GM06990 (cell line): ENCODE results near the gene ACER1.
"Not testable (repeated sequence)": the region's sequence is repeated elsewhere in the genome, so short reads cannot be mapped to it uniquely, and the experiment has no call there.

Source experiments
- DNase-seq: peaks from one replicate; pipeline ENCODE4 v3.0.0-alpha.2; 2011; ENCODE audit not compliant: insufficient read length; ENCODE audit errors: extremely low read depth
- H3K27me3 ChIP-seq: replicated peaks from 2 replicates; pipeline ENCODE4 v1.6.0; 2011; ENCODE audit warnings: low read length; ENCODE audit not compliant: control insufficient read depth, insufficient read depth
- H3K36me3 ChIP-seq: 2 replicates; pipeline ENCODE4 v1.5.1; 2011; ENCODE audit warnings: low read length; ENCODE audit not compliant: control insufficient read depth, insufficient read depth
- H3K4me3 ChIP-seq: replicated peaks from 2 replicates; pipeline ENCODE4 v1.5.1; 2011; ENCODE audit warnings: low read depth, mild to moderate bottlenecking, control low read depth, low read length
- TF ChIP-seq, protein P1 (sequence below): IDR thresholded peaks from 2 replicates; pipeline ENCODE4 v1.5.1; 2011; ENCODE audit warnings: low read length, control low read depth, mild to moderate bottlenecking, inconsistent platforms; ENCODE audit not compliant: insufficient read depth, poor library complexity, severe bottlenecking

The ACER1 gene

DNA sequence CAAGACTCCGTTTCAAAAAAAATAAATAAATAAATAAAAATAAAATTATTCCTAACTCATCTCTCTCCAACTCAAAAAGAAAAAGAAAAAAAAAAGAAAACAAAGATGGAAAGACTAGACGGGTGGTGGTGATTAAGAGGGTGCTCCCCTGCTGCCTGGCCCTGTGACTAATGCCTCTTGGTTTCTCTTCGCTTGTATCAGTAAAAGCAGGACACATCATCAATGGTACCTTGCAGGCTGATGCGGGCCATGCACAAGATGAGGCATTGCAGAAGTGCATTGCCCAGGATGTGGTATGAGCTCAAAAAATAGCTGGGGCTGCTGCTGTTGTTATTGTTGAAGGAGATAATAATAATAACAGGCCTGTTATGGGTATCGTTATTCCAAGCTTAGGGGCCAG lies 14.6 kb downstream of the ACER1 start:
- Histone ChIP-seq H3K4me3 (no peak overlapping the region), H3K36me3 (no peaks in the 10 kb centered on the region), H3K27me3 (no peaks in the 10 kb centered on the region)
- DNase-seq: no peak
- TF ChIP-seq, protein P1, sequence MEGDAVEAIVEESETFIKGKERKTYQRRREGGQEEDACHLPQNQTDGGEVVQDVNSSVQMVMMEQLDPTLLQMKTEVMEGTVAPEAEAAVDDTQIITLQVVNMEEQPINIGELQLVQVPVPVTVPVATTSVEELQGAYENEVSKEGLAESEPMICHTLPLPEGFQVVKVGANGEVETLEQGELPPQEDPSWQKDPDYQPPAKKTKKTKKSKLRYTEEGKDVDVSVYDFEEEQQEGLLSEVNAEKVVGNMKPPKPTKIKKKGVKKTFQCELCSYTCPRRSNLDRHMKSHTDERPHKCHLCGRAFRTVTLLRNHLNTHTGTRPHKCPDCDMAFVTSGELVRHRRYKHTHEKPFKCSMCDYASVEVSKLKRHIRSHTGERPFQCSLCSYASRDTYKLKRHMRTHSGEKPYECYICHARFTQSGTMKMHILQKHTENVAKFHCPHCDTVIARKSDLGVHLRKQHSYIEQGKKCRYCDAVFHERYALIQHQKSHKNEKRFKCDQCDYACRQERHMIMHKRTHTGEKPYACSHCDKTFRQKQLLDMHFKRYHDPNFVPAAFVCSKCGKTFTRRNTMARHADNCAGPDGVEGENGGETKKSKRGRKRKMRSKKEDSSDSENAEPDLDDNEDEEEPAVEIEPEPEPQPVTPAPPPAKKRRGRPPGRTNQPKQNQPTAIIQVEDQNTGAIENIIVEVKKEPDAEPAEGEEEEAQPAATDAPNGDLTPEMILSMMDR: no peak

DNA sequence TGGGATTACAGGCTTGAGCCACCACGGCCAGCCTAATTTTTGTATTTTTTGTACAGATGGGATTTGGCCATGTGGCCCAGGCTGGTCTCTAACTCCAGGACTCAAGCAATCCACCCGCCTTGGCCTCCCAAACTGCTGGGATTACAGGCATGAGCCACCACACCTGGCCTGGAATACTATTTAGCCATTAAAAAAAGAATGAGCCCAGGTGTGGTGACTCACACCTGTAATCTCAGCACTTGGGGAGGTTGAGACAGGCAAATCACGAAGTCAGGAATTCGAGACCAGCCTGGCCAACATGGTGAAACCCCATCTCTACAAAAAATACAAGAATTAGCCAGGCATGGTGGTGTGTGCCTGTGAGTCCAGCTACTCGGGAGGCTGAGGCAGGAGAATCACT lies 17.8 kb downstream of the ACER1 start:
- H3K4me3 ChIP-seq, H3K36me3 ChIP-seq, H3K27me3 ChIP-seq, DNase-seq: not testable (repeated sequence)

DNA sequence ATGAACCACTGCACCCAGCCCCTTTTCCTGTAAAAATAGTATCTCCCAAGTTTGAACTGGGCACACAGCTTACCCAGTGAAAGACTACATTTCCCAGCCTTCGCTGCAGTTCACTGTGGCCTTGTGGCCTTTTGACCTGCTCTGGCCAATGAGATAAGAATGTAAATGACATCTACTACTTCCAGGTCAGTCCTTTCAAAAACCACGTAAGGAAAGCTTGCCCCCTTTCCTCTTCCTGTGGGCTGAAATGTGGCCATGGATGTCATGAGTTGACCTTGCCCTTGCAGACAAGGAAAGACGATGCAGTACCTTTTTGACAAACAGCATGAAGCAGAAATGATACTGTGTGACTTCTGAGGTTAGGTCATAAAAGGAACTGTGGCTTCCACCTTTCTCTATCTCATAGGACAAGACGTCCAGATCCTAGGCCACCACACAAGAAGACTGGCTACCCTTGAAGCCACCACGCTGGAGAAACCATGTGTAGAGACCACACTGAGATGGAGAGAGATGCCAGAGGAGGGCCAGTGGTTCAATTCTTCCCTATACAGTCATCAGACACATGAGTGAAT lies 19.9 kb downstream of the ACER1 start:
- DNase-seq: no peak
- TF ChIP-seq, protein P1: no peak
- Histone ChIP-seq H3K36me3 (no peaks in the 10 kb centered on the region), H3K27me3 (no peaks in the 10 kb centered on the region; the same call in 1 of the 2 replicates), H3K4me3 (no peak overlapping the region)

DNA sequence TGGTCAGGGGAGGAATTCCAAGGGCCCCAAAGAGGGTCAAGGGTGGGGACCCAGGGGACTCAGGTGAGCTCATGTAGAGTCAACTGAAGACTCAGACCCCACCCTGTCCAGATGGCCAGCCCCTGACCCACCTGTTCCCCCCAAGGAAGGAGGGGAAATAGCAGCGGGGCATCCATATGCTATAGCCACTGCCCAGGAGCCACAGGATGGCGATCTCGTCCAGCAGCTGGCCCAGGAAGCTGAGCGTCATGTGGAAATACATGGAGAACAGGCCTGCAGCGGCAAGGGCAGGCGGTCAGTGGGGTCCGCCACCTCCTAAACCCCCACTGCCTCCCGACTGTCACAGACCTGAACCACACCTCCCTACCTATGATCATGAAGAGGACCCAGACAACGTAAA lies 21.4 kb downstream of the ACER1 start:
- no peak for DNase-seq
- Histone ChIP-seq H3K4me3 (no peak overlapping the region), H3K36me3 (no peaks in the 10 kb centered on the region), H3K27me3 (no peaks in the 10 kb centered on the region; the same call in 1 of the 2 replicates)
- TF ChIP-seq, protein P1: no peak

DNA sequence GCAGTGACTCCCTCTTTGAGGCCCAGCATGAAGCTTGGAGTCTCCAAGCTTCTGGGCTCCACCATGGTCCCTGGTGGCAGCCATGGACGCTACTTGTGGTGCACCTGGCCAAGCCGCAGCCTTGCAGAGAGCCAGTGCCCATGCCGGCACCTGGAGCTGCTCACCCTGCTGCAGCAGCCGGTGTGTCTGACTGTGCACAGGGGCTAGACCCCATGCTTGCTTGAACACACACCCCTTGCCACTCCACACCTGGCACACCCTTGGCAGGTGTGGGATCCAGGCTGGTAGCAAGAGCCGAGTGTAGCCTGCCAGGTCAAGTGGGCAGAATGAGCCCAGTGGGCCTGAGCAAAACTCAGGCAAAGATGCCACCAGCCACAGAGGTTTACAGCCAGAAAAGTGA lies 35.0 kb downstream of the ACER1 start:
- TF ChIP-seq, protein P1: no peak
- DNase-seq: no peak
- Histone ChIP-seq H3K4me3 (no peak overlapping the region), H3K27me3 (no peaks in the 10 kb centered on the region), H3K36me3 (no peaks in the 10 kb centered on the region)

DNA sequence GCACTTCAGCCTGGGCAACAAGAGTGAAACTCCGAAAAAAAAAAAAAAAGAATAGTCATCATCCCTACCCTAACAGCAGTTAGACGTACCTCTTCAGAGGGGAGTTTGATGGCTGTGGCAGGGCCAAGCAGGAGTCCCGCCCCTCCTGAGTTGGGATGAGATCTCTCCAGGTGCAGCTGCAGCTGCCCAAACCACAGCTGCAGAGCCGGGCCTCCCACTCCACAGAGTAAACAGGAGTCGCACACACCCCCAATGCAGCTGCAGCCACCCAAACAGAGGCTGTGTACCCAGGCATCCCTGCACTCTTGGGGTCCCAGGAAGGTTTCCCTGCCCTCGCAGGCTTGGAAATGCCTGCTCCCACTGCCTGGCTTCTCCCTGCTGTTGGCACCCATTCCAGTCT lies 36.2 kb downstream of the ACER1 start:
- TF ChIP-seq, protein P1: no peak
- H3K4me3 ChIP-seq: no peak overlapping the region
- H3K27me3 ChIP-seq: no peaks in the 10 kb centered on the region
- no peaks in the 10 kb centered on the region for H3K36me3 ChIP-seq
- DNase-seq: no peak
